H1 (cell line): Measurements from ENCODE around the gene LCE1D. TPM values are rescaled to one million over a fixed set of nuclear protein-coding genes. Genes with fewer than 3 reads are reported as not detected.

ENCODE experiments used
- CBX8 ChIP-seq: fragments of 300-800, 300-1000 bp; sonication (generic); IDR thresholded peaks from 2 replicates; pipeline ENCODE4 v1.7.1; 2016; ENCODE audit warnings: low read depth, low read length, borderline replicate concordance
- CHD1 ChIP-seq: IDR thresholded peaks from 2 replicates; pipeline ENCODE4 v1.6.1; 2012; ENCODE audit warnings: low read depth, low read length, improper control_type of control experiment
- HDAC6 ChIP-seq: IDR thresholded peaks from one replicate; pipeline ENCODE4 v1.7.1; 2012; ENCODE audit warnings: low read depth, mild to moderate bottlenecking, inconsistent platforms, low read length, moderate library complexity
- polyA plus RNA-seq, 7 experiments: library from polyadenylated mRNA; depleted of rRNA in 3 of 7; stranded (reverse) in 5 of 7; unstranded in 2 of 7; fragments of >200 nt in 5 of 7; fragments of 200-250 nt in 2 of 7; gene quantifications; 1 replicate in 5 of 7; 2 replicates in 1 of 7; 4 replicates in 1 of 7; pipeline versions ENCODE4 v1.2.1 to v1.2.3, GENCODE V29; 2011 to 2013; ENCODE audit warnings: missing spikeins in 2 of 7, mixed read lengths in 2 of 7
- total RNA-seq: library from RNA; stranded (reverse); fragmentation: NEBNext Ultra II Directional; extraction: Animal tissue kit (Norgen Biotek cat#: 25700); gene quantifications from 2 replicates; pipeline ENCODE4 v1.2.1, GENCODE V29; 2021

Gene LCE1D
- total and polyA plus RNA-seq, 2 of the 8 experiments (the other 6 are each of a cell fraction or from before 2014, with no cell fraction given) = not detected

GRCh38 chr1:152759453-152760173 is 36.9 kb upstream of the LCE1D start (continued):
- no peak for TF ChIP-seq CHD1
- no peak for TF ChIP-seq CBX8
- no peak for TF ChIP-seq HDAC6
